Skeletal muscle cell (primary cell): ENCODE measurements around the gene PLA2R1.

Experiments
- DNase-seq: peaks from one replicate; pipeline ENCODE4 v3.0.0-alpha.2; 2010; ENCODE audit warnings: low read depth
- H3K4me3 ChIP-seq: 2 replicates; pipeline ENCODE4 v1.5.1; 2011; ENCODE audit warnings: low read depth, mild to moderate bottlenecking, control low read depth, low read length, moderate library complexity

PLA2R1 gene

GRCh38 chr2:160068906-160069305, 6.5 kb upstream of the PLA2R1 start:
- DNase-seq = no peak
- no peak overlapping the region for H3K4me3 ChIP-seq

- DNase-seq = no peak
- no peak overlapping the region for H3K4me3 ChIP-seq
Observed at GRCh38 chr2:160064916-160065315, 2.5 kb upstream of the PLA2R1 start.

GRCh38 chr2:160063879-160064612, 1.6 kb upstream of the PLA2R1 start:
- no peak overlapping the region for H3K4me3 ChIP-seq
- no peak for DNase-seq

GRCh38 chr2:160063271-160063670, 856 bp upstream of the PLA2R1 start:
- H3K4me3 ChIP-seq = no peak overlapping the region
- no peak for DNase-seq

- peak overlapping the region; percentile 65 for H3K4me3 ChIP-seq
- DNase-seq = no peak
Observed at GRCh38 chr2:160061944-160062291, 497 bp downstream of the PLA2R1 start.

- peak overlapping the region; percentile 65 for H3K4me3 ChIP-seq
- DNase-seq = no peak
Observed at GRCh38 chr2:160061533-160061932, 882 bp downstream of the PLA2R1 start.

- no peak overlapping the region for H3K4me3 ChIP-seq
- no peak for DNase-seq
Observed at GRCh38 chr2:160060297-160060696, 2.1 kb downstream of the PLA2R1 start.

GRCh38 chr2:160057356-160057755, 5.1 kb downstream of the PLA2R1 start:
- no peak overlapping the region for H3K4me3 ChIP-seq
- DNase-seq = no peak

GRCh38 chr2:160055726-160056108, 6.7 kb downstream of the PLA2R1 start:
- DNase-seq = no peak
- no peak overlapping the region for H3K4me3 ChIP-seq

- no peak overlapping the region for H3K4me3 ChIP-seq
- no peak for DNase-seq
Observed at GRCh38 chr2:160054984-160055725, 7.3 kb downstream of the PLA2R1 start.

GRCh38 chr2:160053946-160054345, 8.5 kb downstream of the PLA2R1 start:
- no peak overlapping the region for H3K4me3 ChIP-seq
- DNase-seq = no peak

- H3K4me3 ChIP-seq = no peak overlapping the region
- DNase-seq = no peak
Observed at GRCh38 chr2:160052531-160052930, 9.9 kb downstream of the PLA2R1 start.

GRCh38 chr2:160051371-160051800, 11.0 kb downstream of the PLA2R1 start:
- DNase-seq = no peak
- H3K4me3 ChIP-seq = no peak overlapping the region

- DNase-seq = no peak
- no peak overlapping the region for H3K4me3 ChIP-seq
Observed at GRCh38 chr2:160050147-160050546, 12.3 kb downstream of the PLA2R1 start.

- no peak overlapping the region for H3K4me3 ChIP-seq
- no peak for DNase-seq
Observed at GRCh38 chr2:160045703-160046210, 16.7 kb downstream of the PLA2R1 start.

GRCh38 chr2:160044728-160045127, 17.7 kb downstream of the PLA2R1 start:
- no peak overlapping the region for H3K4me3 ChIP-seq
- no peak for DNase-seq

GRCh38 chr2:160043265-160043664, 19.1 kb downstream of the PLA2R1 start:
- no peak for DNase-seq
- no peak overlapping the region for H3K4me3 ChIP-seq

- no peak overlapping the region for H3K4me3 ChIP-seq
- no peak for DNase-seq
Observed at GRCh38 chr2:160042054-160042453, 20.4 kb downstream of the PLA2R1 start.

GRCh38 chr2:160041091-160041490, 21.3 kb downstream of the PLA2R1 start:
- no peak for DNase-seq
- H3K4me3 ChIP-seq = no peak overlapping the region

- peak; percentile 67 for DNase-seq
- H3K4me3 ChIP-seq = no peak overlapping the region
Observed at GRCh38 chr2:160039166-160039903, 23.1 kb downstream of the PLA2R1 start.
